GM18858 (cell line): Measurements from ENCODE around the gene ZNF613.
A peak's percentile ranks its signal among the peaks of the same experiment; 100 is the strongest.
"Not testable (repeated sequence)": the region's sequence is repeated elsewhere in the genome, so short reads cannot be mapped to it uniquely, and the experiment has no call there.

ENCODE experiments used
- ATAC-seq: cut with Tn5 transposase; IDR thresholded peaks from one replicate; pipeline ENCODE4 v1.9.1; 2021; ENCODE audit not compliant: unreplicated experiment

ZNF613 gene

DNA sequence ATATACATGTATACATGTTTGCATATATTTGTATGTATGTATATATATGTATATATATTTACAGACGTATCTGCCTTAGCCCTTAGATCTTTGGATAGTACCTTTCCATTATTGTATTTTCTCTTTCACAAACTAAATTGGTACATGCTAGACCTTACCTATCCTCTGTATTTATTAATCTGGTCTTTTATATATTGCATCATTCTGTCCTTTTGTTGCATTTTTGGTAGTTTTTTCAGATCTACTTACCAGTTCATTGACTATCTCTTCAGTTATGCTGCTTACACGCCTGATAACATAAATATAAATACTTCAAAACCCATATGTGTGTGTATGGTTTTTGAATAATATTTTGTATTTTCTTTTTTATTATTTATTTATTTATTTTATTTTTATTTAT lies 11.7 kb downstream of the ZNF613 start:
- ATAC-seq = no peak

DNA sequence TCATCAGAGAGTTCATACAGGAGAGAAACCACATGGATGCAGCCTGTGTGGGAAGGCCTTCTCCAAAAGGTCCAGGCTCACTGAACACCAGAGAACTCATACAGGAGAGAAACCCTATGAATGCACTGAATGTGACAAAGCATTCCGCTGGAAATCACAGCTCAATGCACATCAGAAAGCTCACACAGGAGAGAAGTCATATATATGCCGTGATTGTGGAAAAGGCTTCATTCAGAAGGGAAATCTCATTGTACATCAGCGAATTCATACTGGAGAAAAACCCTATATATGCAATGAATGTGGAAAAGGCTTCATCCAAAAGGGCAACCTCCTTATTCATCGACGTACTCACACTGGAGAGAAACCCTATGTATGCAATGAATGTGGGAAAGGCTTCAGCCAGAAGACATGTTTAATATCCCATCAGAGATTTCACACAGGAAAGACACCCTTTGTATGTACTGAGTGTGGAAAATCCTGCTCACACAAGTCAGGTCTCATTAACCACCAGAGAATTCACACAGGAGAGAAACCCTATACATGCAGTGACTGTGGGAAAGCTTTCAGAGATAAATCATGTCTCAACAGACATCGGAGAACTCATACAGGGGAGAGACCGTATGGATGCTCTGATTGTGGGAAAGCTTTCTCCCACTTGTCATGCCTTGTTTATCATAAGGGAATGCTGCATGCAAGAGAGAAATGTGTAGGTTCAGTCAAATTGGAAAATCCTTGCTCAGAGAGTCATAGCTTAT lies 17.7 kb downstream of the ZNF613 start:
- ATAC-seq = no peak

DNA sequence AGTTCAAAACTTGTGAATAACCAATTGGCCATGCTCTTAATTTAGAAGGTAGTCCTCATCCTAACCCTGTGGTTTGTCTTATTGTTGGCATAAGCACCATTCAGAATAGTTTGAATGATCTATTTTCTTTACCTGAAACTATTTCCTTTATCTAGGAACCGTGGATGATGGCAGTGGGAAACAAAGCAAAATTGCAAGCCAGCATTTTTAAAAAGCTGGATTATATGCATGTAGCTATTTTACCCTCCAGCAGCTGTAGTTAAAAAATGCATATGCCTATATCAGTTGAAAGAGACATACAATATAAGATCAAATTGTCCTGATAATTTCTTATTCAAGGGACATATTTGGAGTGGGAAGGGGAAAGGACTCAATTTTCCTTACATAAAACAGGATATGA lies 19.3 kb downstream of the ZNF613 start:
- no peak for ATAC-seq

DNA sequence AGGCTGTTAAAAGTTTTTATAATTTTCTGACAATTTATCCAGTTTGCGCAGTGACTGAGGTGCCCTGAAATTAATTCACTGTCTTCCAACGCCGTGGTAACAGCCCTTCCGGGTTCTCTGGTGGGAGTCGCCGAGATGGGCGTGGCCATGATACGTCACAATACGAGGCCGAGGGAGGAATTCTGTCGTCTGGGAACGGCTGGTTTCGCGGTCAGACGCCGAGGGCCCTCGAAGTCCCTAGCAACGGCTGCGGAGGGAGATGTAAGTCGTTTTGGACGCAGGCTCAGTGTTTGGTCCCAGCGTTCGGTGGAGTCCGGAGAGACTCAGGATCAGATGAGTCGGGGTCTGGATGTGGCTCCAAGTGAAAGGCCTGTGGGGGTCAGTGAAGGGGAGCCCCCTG lies 21.7 kb downstream of the ZNF613 start:
- no peak for ATAC-seq

DNA sequence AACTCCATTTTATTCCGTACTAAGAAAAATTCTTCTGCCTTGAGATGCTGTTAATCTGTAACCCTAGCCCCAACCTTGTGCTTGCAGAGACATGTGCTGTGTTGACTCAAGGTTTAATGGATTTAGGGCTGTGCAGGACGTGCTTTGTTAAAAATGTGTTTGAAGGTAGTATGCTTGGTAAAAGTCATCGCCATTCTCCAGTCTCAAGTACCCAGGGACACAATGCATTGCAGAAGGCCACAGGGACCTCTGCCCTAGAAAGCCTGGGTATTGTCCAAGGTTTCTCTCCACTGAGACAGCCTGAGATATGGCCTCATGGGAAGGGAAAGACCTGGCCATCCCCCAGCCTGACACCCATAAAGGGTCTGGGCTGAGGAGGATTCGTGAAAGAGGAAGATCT lies 30.6 kb downstream of the ZNF613 start:
- not testable (repeated sequence) for ATAC-seq

DNA sequence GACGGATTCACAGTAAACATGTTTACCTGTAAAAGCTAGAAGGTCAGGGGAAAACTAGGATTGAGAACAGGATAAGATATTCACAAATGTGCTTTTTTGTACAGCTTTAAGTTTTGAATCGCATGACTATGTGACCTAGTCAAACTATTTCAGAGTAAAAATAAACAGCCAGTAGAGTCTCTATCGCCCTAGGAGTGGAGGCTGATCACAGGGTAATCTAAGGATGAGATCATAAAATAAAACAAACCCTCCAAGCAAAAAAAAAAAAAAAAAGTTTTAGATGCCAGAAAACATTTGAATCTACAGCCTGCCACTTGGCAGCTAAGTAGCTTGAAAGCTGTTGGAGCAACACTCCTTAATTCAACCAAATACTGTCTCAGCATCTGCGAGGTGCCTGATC lies 32.5 kb downstream of the ZNF613 start:
- no peak for ATAC-seq

DNA sequence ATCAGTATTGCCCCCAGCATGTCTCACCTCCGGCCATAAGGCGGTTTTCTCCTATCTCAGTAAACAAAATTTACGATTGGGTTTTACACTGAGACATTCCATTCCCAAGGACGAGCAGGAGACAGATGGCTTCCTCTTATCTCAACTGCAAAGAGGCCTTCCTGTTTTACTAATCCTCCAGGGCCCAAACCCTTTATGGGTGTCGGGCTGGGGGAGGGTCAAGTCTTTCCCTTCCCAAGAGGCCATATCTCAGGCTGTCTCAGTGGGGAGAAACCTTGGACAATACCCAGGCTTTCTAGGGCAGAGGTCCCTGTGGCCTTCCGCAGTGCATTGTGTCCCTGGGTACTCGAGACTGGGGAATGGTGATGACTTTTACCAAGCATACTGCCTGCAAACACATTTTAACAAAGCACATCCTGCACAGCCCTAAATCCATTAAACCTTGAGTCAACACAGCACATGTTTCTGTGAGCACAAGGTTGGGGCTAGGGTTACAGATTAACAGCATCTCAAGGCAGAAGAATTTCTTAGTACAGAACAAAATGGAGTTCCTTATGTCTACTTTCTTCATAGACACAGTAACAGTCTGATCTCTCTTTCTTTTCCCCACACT lies 33.5 kb downstream of the ZNF613 start:
- not testable (repeated sequence) for ATAC-seq

DNA sequence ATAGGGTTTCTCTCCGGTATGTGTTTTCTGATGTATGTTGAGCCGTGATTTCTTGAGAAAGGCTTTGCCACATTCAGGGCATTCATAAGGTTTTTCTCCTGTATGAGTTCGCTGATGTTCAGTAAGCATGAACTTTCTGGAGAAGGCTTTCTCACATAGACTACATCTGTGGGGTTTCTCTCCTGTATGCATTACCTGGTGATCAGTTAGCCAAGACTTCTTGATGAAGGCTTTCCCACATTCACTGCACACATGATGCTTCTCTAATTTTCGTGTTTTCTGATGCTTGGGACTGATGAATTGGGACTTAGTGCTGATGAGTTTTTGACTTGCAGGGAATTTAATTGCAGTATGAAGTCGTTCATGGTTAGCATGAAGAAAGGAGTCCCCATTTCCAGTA lies 38.3 kb downstream of the ZNF613 start:
- ATAC-seq = no peak

DNA sequence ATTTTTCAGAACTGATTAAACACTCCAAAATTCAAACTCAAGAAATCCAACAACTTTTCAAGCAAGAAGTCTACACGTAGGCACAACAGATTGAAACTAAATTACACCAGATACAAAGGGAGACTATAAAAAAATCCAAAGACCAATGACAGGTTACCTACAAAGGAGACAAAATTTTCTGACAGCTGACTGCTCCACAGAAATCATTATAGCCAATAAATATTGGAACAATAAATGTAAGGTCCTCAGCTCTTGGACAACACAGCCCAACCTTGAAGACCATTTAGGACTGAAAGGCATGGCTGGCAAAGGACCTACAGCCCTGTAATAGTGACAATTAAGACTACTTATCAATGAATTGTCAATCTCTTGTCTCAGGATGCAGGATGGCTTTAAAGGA lies 43.4 kb downstream of the ZNF613 start:
- ATAC-seq = no peak

DNA sequence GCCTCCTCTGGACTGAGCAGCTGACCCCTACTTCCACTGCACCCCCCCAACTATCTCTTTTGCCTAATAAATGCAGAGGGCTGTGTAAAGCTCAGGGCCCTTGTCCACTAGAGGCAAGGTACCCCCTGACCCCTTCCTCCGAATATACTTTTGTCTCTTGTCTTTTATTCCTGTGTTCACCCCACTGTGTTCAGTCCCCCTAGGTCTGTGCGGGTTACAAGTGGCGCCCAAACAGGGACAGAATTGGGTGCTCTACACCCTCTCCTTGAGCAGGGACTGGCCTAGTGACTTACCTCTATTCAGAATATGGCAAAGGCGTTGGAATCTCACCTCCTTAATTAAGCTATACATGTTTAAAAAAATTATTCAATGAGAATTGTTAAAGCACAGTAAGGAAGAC lies 44.4 kb downstream of the ZNF613 start:
- no peak for ATAC-seq

DNA sequence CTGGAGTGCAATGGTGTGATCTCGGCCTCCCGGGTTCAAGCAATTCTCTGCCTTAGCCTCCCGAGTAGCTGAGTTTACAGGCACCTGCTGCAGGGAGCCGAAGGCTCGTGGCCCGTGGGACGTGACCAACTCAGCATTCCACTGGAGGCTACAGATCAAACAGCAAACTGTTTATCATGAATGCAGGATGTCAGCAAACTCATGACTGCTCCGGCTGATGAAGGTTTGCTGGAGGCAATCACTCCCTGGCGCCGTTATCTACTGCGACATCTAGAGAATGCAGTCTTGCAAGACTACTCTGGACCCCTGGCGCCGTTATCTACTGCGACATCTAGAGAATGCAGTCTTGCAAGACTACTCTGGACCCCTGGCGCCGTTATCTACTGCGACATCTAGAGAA lies 48.5 kb downstream of the ZNF613 start:
- not testable (repeated sequence) for ATAC-seq

DNA sequence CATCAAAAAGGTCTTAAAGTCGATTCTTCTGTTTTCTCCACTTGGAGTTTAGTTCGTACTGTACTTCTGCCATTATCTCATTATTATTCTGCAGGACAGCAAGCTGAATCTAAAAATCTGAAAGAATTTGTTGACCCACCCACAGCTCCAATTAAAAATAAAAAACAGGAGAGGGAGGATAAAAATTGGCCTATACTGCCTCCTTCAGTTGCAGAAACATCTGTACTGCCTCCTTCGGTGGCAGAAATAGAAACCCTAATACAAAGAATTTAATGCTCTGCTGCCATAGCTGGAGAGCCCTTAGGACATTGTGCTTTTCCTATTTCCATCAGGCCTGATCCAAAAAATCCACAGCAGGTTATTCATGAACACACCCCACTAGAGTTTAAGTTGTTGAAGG lies 49.6 kb downstream of the ZNF613 start:
- no peak for ATAC-seq

DNA sequence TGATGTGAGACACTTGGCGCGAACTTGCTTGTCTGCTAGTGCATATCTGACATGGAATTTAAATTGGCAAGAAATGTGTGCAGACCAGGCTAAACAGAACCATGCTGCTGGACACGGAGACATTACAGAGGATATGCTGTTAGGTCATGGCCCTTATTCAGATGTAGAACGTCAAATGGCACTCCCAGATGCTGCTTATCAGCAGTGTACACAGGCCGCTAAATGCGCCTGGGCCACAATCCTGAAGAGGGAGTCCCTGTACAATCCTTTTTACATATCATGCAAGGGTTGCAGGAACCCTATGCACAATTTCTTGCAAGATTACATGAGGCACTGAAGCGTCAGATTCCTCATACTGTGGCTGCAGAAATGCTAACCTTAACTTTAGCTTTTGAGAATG lies 50.1 kb downstream of the ZNF613 start:
- no peak for ATAC-seq

DNA sequence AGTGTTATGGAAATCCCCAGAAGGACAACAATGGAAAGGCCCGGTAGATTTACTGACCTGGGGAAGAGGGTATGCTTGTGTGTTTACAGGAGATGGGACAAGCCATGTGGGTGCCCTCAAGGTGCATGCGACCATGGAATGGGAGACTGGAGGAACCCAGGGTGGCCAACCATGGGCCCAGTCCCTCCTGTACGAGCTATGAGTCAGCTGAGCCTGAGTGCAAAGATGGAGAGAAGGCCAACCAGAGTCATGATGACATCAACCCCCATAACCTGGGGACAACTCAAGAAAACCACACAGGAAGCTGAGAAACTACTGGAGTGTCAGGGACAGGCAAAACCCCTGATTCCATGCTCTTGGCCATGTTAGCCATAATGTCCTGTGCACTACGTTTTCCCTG lies 51.6 kb downstream of the ZNF613 start:
- ATAC-seq = no peak

DNA sequence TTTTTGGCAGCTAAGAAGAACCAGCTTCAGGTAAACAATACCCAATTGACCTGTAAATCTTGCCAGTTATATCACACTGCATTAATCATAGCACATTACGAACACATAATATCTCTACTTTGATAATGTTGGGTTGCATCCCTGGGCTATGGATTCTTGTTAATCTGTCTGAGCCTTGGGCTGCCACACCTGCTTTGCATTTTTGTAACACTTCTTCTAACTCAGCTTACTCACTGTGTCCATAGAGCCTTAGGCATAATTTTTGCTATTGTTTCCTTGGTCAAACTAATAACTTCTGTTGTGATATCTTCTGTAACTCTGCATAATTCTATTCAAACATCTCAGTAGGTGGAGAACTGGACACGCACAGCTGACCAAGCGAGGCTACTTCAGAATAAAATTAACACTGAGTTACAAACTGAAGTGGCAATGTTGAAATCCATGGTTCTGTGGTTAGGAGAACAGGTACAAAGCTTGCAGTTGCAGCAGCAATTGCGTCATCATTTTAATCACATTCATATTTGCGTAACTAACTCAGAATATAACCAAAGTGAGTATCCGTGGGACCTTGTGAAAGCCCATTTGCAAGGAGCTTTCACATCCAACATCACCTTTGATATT lies 53.0 kb downstream of the ZNF613 start:
- ATAC-seq = no peak

DNA sequence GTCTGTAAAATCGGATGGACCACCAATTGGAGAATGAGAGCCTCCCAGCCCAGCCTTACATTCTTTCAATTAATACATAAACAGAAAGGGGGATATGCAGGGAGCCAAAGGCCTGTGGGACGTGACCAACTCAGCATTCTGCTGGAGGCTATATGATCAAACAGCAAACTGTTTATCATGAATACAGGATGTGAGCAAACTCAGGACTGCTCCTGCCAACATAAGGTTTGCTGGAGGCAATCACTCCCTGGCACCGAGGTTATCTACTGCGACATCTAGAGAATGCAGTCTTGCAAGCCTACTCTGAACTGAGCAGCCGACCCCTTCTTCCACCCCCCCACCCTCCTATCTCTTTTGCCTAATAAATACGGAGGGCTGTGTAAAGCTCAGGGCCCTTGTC lies 53.7 kb downstream of the ZNF613 start:
- not testable (repeated sequence) for ATAC-seq

DNA sequence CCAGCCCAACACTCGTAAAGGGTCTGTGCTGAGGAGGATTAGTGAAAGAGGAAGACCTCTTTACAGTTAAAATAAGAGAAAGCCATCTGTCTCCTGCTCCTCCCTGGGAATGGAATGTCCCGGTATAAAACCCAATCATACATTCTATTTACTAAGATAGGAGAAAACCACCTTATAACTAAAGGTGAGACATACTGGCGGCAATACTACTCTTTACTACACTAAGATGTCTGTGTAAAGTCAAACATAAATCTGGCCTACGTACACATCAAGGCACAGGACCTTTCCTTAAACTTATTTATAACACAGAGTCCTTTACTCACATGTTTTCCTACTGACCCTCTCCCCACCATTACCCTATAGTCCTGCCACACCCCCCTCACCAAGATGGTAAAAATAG lies 56.1 kb downstream of the ZNF613 start:
- ATAC-seq = no peak

DNA sequence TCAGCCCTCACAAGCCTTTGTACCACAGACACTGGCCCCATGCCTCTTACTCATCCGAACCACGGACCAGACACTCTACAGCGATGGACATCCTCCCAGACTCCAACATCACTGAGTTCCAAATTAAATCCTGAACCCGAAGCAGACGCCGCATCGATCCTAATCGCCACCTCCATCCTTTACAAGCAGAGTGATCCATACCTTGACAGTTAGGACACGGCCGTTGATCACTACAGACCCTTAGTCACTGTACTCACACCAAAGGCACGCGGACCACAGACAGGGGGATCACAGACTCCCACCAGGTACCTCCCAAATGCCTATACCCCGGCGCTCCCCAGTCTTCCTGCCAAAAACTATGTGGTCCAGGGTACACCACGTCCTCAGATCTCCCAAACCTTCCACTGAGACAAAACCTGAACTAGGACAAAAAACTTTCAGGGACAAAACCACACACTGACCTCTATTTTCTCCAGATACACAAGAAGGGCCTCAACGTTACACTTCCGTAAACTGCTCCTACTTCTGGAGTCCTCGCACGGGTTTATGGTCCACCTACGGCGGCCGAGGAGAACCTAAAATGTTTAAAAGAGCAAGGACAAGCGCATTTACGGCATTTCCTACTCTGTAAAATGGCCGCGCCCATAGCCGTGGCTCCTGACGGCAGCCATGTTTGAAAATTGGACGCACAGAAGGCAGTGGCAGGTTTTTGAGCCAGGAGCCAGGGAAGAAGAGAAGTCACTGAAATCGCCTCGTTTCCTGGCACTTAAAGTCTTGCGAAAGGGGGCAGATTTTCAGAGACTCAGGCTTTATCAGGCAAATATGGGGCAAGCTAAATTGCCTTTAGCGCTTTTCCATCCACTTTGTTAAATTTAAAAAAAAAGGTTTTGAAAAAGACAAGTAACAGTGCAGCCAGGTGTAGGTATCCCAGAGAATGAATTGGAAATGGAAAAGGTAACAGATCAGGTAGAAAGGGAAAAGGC lies 59.3 kb downstream of the ZNF613 start, which contains the start of gene ZNF350:
Gene ZNF350, minus strand, starts transcription at position 532 of the 983 bp plus-strand sequence. CDS start 12,480 bp downstream, outside the sequence.
- ATAC-seq = peak; percentile 53

DNA sequence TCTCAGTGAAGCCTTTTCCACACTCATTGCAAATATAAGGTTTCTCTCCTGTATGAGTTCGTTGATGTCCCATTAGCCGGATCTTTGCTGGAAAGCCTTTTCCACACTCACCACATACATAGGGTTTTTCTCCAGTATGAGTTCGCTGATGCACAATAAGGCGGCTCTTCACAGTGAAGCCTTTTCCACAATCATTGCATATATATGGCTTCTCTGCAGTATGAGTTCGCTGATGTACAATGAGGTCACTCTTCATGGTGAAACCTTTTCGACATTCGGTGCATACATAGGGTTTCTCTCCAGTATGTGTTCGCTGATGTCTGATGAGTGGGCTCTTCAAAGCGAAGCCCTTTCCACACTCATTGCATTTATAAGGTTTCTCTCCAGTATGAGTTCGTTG lies 66.2 kb downstream of the ZNF613 start:
- ATAC-seq = no peak

DNA sequence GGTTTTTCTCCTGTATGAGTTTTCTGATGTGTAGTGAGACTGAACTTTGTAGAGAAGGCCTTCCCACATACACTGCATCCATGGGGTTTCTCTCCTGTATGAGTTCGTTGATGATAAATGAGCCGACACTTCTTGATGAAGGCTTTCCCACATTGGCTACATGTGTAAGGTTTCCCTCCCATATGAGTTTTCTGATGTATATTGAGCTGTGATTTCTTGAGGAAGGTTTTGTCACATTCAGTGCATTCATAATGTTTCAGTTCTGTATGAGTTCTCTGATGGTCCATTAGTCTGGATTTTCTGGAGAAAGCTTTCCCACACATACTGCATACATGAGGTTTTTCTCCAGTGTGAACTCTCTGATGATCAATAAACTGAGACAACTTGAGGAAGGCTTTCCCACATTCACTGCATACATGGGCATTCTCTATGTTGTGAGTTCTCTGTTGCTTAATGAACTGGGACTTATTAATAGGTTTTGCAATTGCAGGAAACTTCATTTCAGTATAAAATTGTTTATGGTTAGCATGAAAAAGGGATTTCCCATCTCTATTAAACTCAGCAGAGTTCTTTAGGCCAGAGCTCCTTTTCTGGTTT lies 66.9 kb downstream of the ZNF613 start:
- no peak for ATAC-seq
